ENCODE results near the gene TRIM2. TPM values are rescaled to one million over a fixed set of nuclear protein-coding genes. Genes with fewer than 3 reads are reported as not detected.

Gene TRIM2
- total RNA-seq, 1 experiment from 2014 or later, result 41.4 TPM

GRCh38 chr4:153283260-153283659 lies 79.0 kb downstream of the TRIM2 start:
- no peak overlapping the region for H3K9ac ChIP-seq (ENCODE audit: low read length)
- RAD21 ChIA-PET (ENCODE audit: low non-redundant PET in 1 of 2, low total read pairs in 2 of 2, uncharacterized antibody in 2 of 2, unreplicated experiment in 2 of 2), result no interaction called here
- POLR2A ChIA-PET, result no interaction called here
- no peak overlapping the region for H3K4me2 ChIP-seq (ENCODE audit: low read length)
- TF ChIP-seq CEBPB (IDR thresholded peaks at IDR 0.05; ENCODE audit: low read depth) (no peak), EGR1 (IDR thresholded peaks at IDR 0.05; ENCODE audit: low read depth) (no peak), ATF3 (IDR thresholded peaks at IDR 0.05) (no peak), RAD21 (IDR thresholded peaks at IDR 0.05; ENCODE audit: low read depth) (no peak), TCF7L2 (IDR thresholded peaks at IDR 0.05; ENCODE audit: borderline replicate concordance, extremely low read depth, insufficient read depth, insufficient read length) (no peak), ELF1 (IDR thresholded peaks at IDR 0.05; ENCODE audit: borderline replicate concordance, low read depth) (no peak), REST (IDR thresholded peaks at IDR 0.05; ENCODE audit: low read depth) (no peak), POLR2A (IDR thresholded peaks at IDR 0.05; ENCODE audit: borderline replicate concordance, extremely low read depth, insufficient read depth, insufficient read length) (no peak), MAX (IDR thresholded peaks at IDR 0.05) (no peak), SP1 (IDR thresholded peaks at IDR 0.05; ENCODE audit: low read depth) (no peak), POLR2AphosphoS5 (IDR thresholded peaks at IDR 0.05; ENCODE audit: low read depth, low read length) (no peak), JUND (IDR thresholded peaks at IDR 0.05) (no peak), ZNF274 (IDR thresholded peaks at IDR 0.05; ENCODE audit: low read depth, low read length) (no peak), SRF (IDR thresholded peaks at IDR 0.05; ENCODE audit: low read depth) (no peak)
- TF ChIP-seq, protein P1, sequence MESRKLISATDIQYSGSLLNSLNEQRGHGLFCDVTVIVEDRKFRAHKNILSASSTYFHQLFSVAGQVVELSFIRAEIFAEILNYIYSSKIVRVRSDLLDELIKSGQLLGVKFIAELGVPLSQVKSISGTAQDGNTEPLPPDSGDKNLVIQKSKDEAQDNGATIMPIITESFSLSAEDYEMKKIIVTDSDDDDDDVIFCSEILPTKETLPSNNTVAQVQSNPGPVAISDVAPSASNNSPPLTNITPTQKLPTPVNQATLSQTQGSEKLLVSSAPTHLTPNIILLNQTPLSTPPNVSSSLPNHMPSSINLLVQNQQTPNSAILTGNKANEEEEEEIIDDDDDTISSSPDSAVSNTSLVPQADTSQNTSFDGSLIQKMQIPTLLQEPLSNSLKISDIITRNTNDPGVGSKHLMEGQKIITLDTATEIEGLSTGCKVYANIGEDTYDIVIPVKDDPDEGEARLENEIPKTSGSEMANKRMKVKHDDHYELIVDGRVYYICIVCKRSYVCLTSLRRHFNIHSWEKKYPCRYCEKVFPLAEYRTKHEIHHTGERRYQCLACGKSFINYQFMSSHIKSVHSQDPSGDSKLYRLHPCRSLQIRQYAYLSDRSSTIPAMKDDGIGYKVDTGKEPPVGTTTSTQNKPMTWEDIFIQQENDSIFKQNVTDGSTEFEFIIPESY (IDR thresholded peaks at IDR 0.05; ENCODE audit: extremely low read depth, insufficient replicate concordance, low read length), result no peak
- DNase-seq (ENCODE audit: low read depth, low spot score) (no peak), ATAC-seq (no peak)
- H3K9me3 ChIP-seq (ENCODE audit: control insufficient read depth in 1 of 2, insufficient read depth in 1 of 2, low read depth in 1 of 2, low read length in 2 of 2), result no peaks in the 10 kb centered on the region; a peak in 1 of 4 replicates
- H3K27ac ChIP-seq (ENCODE audit: low read depth, low read length), result no peak overlapping the region
- H3K27me3 ChIP-seq (ENCODE audit: insufficient read depth, low read length), result no peaks in the 10 kb centered on the region
- BruUV-seq (replicated peaks), result no TSS peak
- no peaks in the 10 kb centered on the region for H3K79me2 ChIP-seq (ENCODE audit: insufficient read depth, low read length)
- no peaks in the 10 kb centered on the region for H3K9me2 ChIP-seq (ENCODE audit: insufficient read depth)
- no peak overlapping the region for H2AFZ ChIP-seq (ENCODE audit: low read depth, low read length, poor library complexity, severe bottlenecking)
- CTCF ChIA-PET, result no interaction called here
- no peaks in the 10 kb centered on the region for H4K20me1 ChIP-seq (ENCODE audit: insufficient read depth)
- H3K4me3 ChIP-seq (replicated peaks in 1 of 2; ENCODE audit: low read depth in 1 of 2, low read length in 2 of 2), result no peak overlapping the region
- no peaks in the 10 kb centered on the region for H3K36me3 ChIP-seq (ENCODE audit: control insufficient read depth in 1 of 2, insufficient read depth in 2 of 2, low read length in 2 of 2)
- intact Hi-C loops (cut with micrococcal nuclease), result no loop called here
- H3K4me1 ChIP-seq (ENCODE audit: control insufficient read depth in 1 of 2, insufficient read depth in 2 of 2, low read length in 2 of 2), result no peaks in the 10 kb centered on the region

Measured in HCT116 (cell line).